HCT116 (cell line): ENCODE results near the gene PRPF38A.

Experiments
- MAX ChIP-seq: IDR thresholded peaks from 2 replicates; pipeline ENCODE4 v1.6.1; 2012
- POLR2A ChIP-seq: IDR thresholded peaks from 2 replicates; pipeline ENCODE4 v1.7.0; 2011; ENCODE audit warnings: borderline replicate concordance; ENCODE audit not compliant: insufficient read depth, insufficient read length; ENCODE audit errors: extremely low read depth
- POLR2AphosphoS5 ChIP-seq: IDR thresholded peaks from 2 replicates; pipeline ENCODE4 v1.6.1; 2011; ENCODE audit warnings: mild to moderate bottlenecking, low read depth, low read length, moderate library complexity
- REST ChIP-seq: IDR thresholded peaks from 2 replicates; pipeline ENCODE4 v1.6.1; 2012; ENCODE audit warnings: low read depth
- SP1 ChIP-seq: IDR thresholded peaks from 2 replicates; pipeline ENCODE4 v1.6.1; 2012; ENCODE audit warnings: low read depth

- TF ChIP-seq MAX, result no peak
- TF ChIP-seq REST, result no peak
- no peak for TF ChIP-seq POLR2A
- TF ChIP-seq POLR2AphosphoS5, result no peak
- no peak for TF ChIP-seq SP1
Measured at GRCh38 chr1:52355847-52356505, 48.4 kb upstream of the PRPF38A start.
